ENCODE data around the gene MAGEB17.

Gene MAGEB17

DNA sequence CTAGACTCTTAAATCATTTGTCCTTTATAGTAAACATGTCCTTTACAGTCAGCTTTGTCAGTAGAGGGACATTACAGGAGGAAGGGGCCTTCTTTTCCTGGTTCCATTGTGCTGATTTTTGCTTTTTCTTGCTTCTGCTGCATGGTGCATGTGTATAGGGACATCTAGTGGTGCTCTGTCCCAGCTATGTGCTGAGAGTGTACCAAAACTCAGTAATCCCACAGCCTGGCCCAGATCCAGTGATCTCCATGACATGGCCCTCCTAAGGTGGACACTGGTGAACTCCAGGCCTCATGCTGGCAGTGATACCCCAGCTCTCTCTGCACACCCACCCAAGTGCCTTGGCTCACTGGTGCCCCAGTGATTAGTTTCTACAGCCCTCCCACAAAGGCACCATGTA lies 45.2 kb downstream of the MAGEB17 start:
- no peak for DNase-seq

DNA sequence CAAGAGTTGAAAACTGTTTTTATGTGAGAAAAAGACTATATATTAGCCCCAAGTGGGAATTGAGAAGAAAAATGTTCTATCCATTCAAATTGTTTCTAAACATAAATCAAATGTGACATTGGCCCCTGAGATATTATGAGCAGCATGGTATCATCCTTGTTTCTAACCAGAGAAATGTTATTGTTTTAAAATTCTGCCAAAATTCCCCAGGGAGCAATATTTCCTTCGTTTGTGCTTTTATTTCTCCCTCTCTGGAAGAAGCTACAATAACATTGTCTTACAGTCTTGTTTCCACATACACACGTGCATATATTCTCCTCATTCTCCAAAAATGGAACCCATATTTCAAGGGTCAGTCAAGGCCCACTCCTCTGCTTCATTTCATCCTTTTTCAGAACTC lies 46.7 kb downstream of the MAGEB17 start:
- DNase-seq, result no peak

DNA sequence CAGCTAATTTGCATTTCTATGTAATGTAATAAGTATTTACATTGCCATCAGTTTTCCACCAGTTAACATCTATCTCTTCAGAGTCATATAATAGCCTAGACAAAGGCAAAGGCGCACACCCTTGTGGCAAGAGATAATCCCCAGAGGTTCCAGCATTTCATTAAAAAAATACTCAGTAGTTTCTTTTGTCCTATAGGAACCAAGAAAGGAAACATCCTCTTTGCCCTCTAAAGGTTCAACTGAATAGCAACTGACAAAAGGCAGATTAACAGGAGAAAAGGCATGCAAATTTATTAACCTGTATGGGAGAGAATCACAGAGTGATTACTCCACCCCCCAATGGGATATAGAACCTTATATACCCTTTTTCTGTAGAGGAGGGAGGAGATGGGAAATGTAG lies 48.4 kb downstream of the MAGEB17 start:
- DNase-seq, result no peak
